Superior temporal gyrus (tissue), 1 donor: ENCODE measurements around the gene GJE1.

ENCODE experiments used
- DNase-seq: peaks from one replicate; pipeline ENCODE4 v3.0.0-alpha.2; 2016; ENCODE audit errors: extremely low spot score

The GJE1 gene

DNA sequence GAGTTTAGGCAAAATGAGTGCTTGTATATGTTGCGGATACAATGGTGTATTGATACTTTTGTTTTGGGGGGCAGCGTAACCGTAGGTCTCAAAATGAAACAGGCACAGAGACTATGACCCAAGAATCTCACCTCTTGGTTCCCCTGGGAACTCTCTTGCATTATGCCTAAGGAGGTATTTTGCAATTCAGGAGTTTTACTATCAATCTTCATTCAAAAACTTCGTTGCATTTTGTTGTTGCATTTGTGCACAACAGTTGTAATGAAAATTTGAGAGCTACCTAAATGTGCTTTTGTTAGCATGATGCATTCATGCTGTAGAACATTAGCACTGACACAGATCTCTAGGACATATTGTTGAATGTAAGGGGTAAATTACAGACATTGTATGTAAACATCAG is 32.5 kb downstream of the GJE1 start:
- no peak for DNase-seq

DNA sequence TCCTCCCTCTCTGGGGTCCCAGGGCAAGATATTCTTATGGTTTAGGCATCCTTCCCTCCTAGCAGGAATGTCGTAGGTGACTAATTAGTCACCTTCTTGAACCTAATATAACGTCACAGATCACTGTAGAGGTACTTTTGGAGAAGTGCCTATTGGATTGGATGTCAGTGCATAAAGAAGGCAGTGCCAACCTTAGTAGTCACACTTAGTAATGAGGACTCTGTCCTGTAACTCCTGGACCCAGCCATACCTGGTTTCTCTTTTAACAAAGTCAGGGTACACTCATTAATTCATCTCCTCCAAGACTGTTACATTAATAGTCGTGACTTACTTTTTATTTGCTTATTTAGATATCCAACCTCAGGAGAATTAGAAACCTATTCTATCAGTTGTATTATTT is 34.3 kb downstream of the GJE1 start:
- no peak for DNase-seq

DNA sequence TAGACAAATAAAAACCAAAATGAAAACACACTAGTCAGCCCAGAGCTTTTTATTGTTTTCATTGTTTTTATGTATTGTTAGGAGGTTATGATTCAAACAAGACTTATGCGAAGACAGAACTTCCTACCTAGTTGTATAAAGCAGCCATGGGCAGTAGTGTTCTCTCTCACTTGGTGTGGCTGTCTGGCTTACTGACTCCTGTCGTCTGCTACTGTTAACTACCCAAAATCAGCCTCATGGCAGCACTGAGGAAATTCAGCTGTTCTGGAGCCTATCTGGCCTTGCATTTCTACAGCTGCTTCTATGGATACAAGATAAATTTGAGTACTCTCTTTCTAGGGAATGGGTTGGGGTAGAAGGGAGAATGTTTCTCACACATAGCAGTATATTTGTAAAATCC is 34.8 kb downstream of the GJE1 start:
- no peak for DNase-seq

DNA sequence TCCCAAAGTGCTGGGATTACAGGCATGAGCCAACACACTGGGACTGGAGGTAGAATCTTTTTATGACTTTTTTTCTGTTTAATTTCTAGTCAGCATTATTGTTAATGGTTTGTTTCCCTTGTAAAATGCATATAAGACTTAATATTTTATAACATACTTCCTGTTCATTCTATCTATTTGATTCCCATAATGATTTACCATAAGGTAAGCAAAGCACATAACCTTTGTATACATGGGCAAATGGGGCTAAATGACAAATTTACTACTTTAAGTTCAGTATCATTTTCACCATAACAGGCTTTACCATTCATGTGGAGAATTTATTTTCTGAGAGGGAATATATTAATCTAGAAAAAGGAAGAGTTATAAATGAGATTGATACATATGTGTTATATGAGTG is 38.6 kb downstream of the GJE1 start:
- no peak for DNase-seq

GRCh38 chr6:142172758-142173157 is 40.0 kb downstream of the GJE1 start:
- DNase-seq: no peak

DNA sequence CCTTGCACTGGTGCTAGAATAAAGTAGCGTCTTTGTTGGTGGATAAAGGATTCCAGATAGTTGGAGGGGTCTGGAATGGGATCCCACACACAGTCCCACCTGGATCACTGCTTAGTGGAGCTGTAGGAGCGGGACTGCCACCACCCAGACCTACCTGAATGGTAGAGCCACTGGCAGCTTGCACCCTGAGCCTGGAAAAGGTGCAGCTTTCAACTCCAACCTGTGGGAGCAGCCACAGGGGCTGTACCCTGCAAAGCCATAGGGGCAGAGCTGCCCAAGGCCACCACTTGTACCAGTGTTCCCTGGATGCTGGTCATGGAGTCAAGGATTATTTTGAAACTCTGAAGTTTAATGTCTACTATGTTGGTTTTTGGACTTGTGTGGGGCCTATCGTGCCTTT is 41.3 kb downstream of the GJE1 start:
- no peak for DNase-seq

- DNase-seq: no peak
These were observed 42.0 kb downstream of the GJE1 start for GRCh38 chr6:142174703-142175102.

GRCh38 chr6:142178129-142178528 is 45.4 kb downstream of the GJE1 start:
- DNase-seq: no peak

DNA sequence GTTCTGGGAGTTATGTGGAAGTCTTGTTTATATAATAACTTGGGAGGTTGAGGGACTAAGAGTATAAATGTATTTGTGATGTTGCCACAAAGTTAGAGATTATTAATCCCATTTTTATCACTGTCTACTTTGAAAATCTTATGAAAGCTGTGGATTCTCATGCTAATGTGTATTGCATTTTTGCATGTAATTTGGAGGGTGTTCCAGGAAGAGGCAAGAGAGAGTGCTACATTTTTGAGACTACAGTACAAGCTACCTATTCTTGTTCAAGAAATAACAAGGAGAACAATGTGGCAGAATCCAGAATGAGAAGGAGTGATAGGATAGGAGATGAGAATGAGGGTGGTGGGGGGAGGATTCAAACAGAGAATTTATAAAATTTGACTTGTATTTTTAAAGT is 49.3 kb downstream of the GJE1 start:
- no peak for DNase-seq

- no peak for DNase-seq
These were observed 50.6 kb downstream of the GJE1 start for GRCh38 chr6:142183351-142183750.

DNA sequence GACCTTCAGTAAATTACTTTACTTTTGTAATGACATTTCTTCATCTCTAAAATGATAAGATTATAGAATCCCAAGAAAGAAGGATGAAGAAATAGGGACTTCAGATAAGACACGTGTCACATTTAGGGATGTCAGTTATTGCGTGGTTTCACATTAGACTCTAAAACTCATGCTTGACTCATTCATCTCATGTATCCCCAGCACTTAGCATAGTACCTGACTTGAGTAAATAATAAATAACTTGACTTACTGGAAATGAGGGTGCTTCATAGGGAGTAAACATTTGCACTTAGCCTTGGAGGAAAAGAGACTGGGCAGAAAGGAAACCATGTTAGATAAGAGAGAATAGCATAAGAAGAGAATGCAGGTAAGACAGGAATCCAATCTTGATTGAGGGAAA is 51.6 kb downstream of the GJE1 start:
- no peak for DNase-seq
